HG02981 (cell line): ENCODE data around the gene MAP2K6.

Experiments used
- ATAC-seq: cut with Tn5 transposase; IDR thresholded peaks from one replicate; pipeline ENCODE4 v1.9.1; 2021; ENCODE audit warnings: mild to moderate bottlenecking, moderate library complexity; ENCODE audit not compliant: unreplicated experiment

The MAP2K6 gene

GRCh38 chr17:69572747-69573146 lies 158.2 kb downstream of the MAP2K6 start:
- ATAC-seq: no peak

GRCh38 chr17:69573396-69573795 lies 158.9 kb downstream of the MAP2K6 start:
- ATAC-seq: no peak

- no peak for ATAC-seq
Measured at GRCh38 chr17:69574257-69575197, 160.0 kb downstream of the MAP2K6 start.

DNA sequence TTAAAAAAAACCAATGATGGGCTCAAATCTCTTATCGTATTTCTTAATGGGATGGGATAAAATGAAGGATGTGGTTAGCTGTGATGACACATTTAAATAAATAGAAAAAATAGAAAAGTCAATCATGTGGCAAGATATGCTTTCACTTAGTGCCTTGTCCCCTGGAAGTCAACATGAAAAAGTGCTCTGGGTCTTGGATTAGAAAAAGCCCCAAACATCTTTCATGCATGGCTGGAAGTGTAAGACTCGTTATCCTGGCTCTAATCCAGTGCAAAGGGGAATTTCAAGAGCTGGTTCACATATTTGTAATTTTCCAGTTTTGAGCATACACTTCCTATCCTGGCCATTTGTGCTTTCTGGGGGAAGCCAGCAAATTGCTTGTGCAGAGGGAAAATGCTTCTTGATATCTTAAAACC lies 160.9 kb downstream of the MAP2K6 start:
- ATAC-seq: no peak

GRCh38 chr17:69577098-69577497 lies 162.6 kb downstream of the MAP2K6 start:
- ATAC-seq: no peak

- no peak for ATAC-seq
Measured at GRCh38 chr17:69578385-69578936, 164.0 kb downstream of the MAP2K6 start.

- no peak for ATAC-seq
Measured at GRCh38 chr17:69579961-69580677, 165.6 kb downstream of the MAP2K6 start.

DNA sequence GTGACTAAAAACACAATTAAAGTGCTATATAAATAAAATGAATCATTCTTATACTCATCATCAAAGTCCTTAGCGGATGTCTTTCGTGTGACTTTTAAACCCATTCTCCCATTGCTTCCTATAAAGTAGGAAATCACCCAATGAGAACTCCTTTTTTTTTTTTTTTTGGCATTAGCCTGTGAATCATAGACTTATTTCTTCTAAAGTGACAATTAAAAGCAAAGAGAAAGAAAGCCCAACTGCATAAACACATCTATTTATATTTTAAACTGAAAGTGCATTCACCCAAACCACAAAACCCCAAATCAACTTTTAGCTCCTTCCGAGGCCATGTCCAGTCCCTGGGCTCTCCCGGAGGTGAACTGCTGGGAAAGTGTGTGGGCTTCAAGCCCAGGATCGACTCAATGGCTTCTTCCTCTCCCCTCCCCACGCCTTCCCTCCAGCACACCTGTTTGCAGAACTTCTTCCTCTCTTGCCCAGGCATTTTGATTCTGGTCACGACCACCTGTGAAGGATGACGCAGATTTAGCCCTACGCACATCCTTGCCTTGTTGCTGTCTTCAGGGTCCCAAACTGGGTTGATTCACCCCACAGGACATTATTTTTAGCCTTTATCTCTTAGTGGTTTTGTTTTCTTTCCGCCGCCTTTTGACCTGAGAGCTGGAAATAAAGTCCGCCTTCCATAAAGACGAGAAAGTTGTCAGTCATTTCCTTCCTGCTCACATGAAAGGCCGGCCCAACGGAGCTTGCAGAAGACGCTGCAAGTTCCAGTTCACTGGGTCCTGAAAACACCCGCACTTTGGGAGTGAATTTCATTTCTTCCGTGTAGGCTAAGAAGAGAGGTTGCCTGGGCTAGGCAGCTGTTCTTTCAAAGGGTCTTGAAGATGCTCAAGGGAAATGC lies 166.8 kb downstream of the MAP2K6 start:
- peak; percentile 82 for ATAC-seq

- no peak for ATAC-seq
Measured at GRCh38 chr17:69588316-69588715, 173.8 kb downstream of the MAP2K6 start.

GRCh38 chr17:69588827-69589239 lies 174.3 kb downstream of the MAP2K6 start:
- ATAC-seq: no peak

GRCh38 chr17:69590671-69591070 lies 176.2 kb downstream of the MAP2K6 start:
- ATAC-seq: no peak

DNA sequence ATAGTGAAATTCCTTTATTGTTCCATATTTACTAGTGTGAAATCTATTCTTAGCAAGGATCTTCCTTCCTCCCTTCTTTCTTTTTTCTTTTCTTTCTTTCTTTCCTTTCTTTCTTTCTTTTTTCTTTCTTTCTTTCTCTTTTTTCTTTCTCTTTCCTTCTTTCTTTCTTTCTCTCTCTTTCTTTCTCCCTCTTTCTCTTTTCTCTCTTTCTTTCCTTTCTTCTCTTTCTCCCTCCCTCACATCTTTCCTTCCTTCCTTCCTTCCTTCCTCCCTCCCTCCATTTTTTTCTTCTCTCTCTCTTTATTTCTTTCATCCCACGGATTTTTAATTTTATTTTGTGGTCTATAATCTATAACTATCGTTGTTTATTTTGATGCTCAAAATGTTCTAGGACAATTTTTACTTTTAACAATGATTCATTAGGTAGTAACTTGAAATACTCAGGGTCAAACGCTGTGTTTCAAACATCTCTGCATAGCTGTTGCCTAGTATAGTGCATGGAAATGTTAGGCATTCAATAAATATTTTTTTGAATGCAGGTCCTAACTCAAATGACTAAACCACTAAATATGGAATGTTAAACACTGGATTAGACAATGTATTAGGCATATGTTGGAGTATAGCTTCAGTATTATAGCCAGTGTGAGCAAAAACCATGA lies 178.3 kb downstream of the MAP2K6 start:
- no peak for ATAC-seq

- ATAC-seq: no peak
Measured at GRCh38 chr17:69593351-69593715, 178.8 kb downstream of the MAP2K6 start.

- ATAC-seq: no peak
Measured at GRCh38 chr17:69593716-69594115, 179.2 kb downstream of the MAP2K6 start.

DNA sequence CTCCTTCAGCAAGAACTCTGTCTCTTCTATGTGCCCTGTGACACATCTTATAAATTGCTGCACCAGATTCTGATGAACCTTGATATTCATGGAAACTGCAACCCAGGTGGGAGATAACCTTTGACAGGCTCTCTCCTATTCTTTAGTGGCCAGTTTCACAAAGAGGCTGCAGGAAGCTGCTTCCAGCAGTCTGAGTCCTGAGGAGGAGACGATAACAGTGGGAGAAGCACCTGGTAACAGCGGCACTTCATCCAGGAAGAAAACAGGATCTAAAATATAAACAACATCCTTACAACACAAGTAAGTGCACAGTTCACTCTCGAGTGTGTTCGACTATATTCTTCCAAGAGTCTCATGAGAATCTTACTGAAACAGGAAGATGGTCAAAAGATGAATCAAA lies 180.1 kb downstream of the MAP2K6 start:
- ATAC-seq: no peak

DNA sequence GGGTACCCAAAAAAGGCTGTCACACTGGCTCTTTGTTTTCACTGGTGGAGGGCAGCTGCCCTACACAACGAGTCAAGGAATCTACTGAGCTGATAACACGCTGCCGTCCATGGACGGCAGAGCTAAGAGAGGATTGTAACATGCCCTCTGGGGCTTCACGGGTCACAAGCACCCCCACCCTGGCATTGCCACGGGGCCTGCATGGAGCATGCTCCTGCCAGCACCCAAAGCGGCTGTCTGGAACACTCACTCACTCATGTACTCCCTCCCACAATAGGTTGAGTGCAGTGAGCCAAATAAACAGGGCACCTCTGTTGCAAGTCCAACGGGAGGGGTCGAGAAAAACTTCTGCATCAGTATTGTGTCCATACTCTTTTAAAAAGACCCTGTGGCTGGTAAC lies 181.6 kb downstream of the MAP2K6 start:
- ATAC-seq: no peak

DNA sequence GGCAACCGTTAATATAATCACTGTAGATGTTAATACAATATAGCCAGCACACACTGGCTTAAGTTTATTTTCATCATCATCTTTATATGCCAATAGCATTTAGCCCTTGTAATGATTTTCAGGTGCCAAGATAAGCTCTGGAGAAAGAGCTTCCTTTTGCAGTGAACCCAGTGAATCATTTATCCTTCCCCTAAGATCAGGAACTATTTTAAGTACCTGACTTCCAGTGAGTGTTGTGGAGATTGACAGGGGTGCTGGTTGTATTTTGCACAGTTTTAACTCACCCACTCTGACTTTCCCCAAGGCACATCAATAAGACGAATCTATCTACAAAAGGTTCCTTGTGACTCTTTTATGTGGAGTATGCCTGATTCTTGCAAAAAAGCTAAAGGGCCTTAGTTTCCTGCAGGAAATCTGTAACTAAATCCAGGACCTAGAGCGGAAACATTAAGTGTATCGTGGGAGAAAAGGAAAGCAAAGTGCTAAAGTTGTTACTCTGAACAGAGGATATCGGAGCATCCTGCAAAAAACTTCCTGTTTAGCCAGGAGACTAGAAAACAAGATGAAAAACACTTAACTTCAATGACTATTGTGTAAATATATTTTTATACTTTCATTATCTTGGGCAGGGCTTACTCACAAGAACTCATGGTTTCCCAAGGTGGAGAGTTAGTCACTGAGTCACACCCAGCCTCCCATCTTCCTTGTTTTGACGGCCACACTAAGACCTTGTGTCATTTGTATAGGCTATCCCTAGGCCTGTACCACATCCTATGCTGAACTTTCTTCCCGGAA lies 183.6 kb downstream of the MAP2K6 start:
- no peak for ATAC-seq

- no peak for ATAC-seq
Measured at GRCh38 chr17:69602972-69603371, 188.5 kb downstream of the MAP2K6 start.
